OCI-LY3 (cell line): ENCODE measurements around the gene KRT80.

ENCODE experiments used
- EZH2phosphoT487 ChIP-seq: fragments of 200-600 bp; shearing (Covaris generic); IDR thresholded peaks from 2 replicates; pipeline ENCODE4 v1.6.1; 2018; ENCODE audit warnings: antibody characterized with exemption, mixed run types, low read depth
- TF ChIP-seq, protein P1 (sequence below): fragments of 200-600, 300-600 bp; sonication (generic); IDR thresholded peaks from 2 replicates; pipeline ENCODE4 v1.5.1; 2014; ENCODE audit warnings: antibody characterized with exemption, low read length, low read depth

GRCh38 chr12:52188658-52189057 is 3.2 kb downstream of the KRT80 start:
- TF ChIP-seq, protein P1, sequence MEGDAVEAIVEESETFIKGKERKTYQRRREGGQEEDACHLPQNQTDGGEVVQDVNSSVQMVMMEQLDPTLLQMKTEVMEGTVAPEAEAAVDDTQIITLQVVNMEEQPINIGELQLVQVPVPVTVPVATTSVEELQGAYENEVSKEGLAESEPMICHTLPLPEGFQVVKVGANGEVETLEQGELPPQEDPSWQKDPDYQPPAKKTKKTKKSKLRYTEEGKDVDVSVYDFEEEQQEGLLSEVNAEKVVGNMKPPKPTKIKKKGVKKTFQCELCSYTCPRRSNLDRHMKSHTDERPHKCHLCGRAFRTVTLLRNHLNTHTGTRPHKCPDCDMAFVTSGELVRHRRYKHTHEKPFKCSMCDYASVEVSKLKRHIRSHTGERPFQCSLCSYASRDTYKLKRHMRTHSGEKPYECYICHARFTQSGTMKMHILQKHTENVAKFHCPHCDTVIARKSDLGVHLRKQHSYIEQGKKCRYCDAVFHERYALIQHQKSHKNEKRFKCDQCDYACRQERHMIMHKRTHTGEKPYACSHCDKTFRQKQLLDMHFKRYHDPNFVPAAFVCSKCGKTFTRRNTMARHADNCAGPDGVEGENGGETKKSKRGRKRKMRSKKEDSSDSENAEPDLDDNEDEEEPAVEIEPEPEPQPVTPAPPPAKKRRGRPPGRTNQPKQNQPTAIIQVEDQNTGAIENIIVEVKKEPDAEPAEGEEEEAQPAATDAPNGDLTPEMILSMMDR = no peak
- TF ChIP-seq EZH2phosphoT487 = no peak
